ENCODE data around the gene USP37. TPM values are rescaled to one million over a fixed set of nuclear protein-coding genes. Genes with fewer than 3 reads are reported as not detected.

Gene USP37
- total and polyA plus RNA-seq, 2 of the 13 experiments (the other 11 are each of a cell fraction or from before 2014, with no cell fraction given) = 6.5 to 30.6 TPM

DNA sequence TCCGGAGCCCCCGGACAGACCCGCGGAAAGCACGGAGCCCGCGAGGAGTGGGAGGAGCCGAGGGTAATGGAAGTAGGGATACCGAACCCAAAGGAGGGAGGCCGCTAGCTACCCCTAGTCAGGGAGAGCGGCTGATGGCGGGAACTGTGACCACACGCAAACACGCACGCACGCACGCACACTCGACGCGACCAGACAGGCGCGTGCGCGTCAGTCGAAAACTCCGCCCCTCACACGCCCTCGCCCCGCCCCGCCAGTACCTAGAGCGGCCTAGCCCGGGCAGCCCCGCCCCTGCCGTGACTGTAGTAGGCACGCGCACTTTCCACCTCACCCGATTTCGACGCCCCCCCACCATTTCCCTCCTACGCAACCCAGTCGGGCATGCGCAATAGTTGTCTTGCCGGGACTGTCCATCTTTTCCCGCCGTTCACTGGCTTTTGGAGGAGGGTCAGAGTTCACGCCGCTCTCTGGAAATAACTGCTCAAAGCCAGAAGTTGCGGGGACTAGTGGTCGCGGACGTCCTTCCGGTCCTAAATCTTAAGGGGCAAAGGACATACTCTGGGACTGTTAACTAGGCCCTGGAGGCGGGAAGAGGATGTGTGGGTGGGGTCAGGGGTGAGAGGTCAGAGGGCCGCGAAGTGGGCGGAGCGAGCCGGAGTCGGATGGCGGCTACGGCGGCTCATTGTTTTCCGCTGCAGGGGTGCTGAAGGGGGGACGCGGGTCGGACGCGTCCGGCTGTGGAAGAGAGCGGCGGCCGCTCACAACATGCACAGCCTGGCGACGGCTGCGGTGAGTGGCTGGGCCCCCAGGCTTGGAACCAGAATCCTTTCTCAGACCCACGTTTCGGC is at the start of gene USP37, which contains the start of gene CNOT9 (continued):
- peak; percentile 97 for TF ChIP-seq ZNF883 (CRISPR knock-in tag; IDR thresholded peaks at IDR 0.05; ENCODE audit: not compliant biosample characterization)
- TF ChIP-seq, protein P1, sequence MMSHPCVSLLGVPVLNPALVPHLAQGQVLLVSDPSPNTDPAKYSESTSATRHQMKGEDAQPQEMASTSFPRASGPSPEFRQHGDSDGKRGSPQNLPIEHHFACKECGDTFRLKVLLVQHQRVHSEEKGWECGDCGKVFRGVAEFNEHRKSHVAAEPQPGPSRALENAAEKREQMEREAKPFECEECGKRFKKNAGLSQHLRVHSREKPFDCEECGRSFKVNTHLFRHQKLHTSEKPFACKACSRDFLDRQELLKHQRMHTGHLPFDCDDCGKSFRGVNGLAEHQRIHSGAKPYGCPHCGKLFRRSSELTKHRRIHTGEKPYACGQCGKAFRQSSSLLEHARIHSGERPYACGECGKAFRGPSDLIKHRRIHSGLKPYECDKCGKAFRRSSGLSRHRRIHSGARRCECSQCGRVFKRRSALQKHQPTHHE (CRISPR knock-in tag; IDR thresholded peaks at IDR 0.05; ENCODE audit: borderline replicate concordance) = peak; percentile 98
- peak; percentile 96 for TF ChIP-seq TBX2 (CRISPR knock-in tag; IDR thresholded peaks at IDR 0.05; ENCODE audit: borderline replicate concordance)
- TF ChIP-seq MYNN (CRISPR knock-in tag; IDR thresholded peaks at IDR 0.05; ENCODE audit: low read depth) = peak; percentile 58; the same call in 1 of the 2 replicates
- TF ChIP-seq, protein P2, sequence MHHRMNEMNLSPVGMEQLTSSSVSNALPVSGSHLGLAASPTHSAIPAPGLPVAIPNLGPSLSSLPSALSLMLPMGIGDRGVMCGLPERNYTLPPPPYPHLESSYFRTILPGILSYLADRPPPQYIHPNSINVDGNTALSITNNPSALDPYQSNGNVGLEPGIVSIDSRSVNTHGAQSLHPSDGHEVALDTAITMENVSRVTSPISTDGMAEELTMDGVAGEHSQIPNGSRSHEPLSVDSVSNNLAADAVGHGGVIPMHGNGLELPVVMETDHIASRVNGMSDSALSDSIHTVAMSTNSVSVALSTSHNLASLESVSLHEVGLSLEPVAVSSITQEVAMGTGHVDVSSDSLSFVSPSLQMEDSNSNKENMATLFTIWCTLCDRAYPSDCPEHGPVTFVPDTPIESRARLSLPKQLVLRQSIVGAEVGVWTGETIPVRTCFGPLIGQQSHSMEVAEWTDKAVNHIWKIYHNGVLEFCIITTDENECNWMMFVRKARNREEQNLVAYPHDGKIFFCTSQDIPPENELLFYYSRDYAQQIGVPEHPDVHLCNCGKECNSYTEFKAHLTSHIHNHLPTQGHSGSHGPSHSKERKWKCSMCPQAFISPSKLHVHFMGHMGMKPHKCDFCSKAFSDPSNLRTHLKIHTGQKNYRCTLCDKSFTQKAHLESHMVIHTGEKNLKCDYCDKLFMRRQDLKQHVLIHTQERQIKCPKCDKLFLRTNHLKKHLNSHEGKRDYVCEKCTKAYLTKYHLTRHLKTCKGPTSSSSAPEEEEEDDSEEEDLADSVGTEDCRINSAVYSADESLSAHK (CRISPR knock-in tag; IDR thresholded peaks at IDR 0.05; ENCODE audit: borderline replicate concordance) = no peak
- TF ChIP-seq ETV6 (CRISPR knock-in tag; conservative IDR thresholded peaks at IDR 0.05) = 0 out of 2 replicates have a peak, but pooled peaks have one; percentile 9
- TF ChIP-seq FLYWCH1 (CRISPR knock-in tag; IDR thresholded peaks at IDR 0.05) = peak; percentile 57; the same call in 1 of the 2 replicates
- TF ChIP-seq DPF2 (CRISPR knock-in tag; IDR thresholded peaks at IDR 0.05; ENCODE audit: borderline replicate concordance, low read depth) = no peak; the same call in none of the 2 replicates
- TF ChIP-seq REPIN1 (CRISPR knock-in tag; IDR thresholded peaks at IDR 0.05; ENCODE audit: borderline replicate concordance, low read depth) = peak; percentile 99
- TF ChIP-seq CREB1 (IDR thresholded peaks at IDR 0.05) = peak; percentile 90
- peak; percentile 92 for TF ChIP-seq CREB1 (CRISPR knock-in tag; IDR thresholded peaks at IDR 0.05)
- TF ChIP-seq, protein P3, sequence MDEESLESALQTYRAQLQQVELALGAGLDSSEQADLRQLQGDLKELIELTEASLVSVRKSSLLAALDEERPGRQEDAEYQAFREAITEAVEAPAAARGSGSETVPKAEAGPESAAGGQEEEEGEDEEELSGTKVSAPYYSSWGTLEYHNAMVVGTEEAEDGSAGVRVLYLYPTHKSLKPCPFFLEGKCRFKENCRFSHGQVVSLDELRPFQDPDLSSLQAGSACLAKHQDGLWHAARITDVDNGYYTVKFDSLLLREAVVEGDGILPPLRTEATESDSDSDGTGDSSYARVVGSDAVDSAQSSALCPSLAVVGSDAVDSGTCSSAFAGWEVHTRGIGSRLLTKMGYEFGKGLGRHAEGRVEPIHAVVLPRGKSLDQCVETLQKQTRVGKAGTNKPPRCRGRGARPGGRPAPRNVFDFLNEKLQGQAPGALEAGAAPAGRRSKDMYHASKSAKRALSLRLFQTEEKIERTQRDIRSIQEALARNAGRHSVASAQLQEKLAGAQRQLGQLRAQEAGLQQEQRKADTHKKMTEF (CRISPR knock-in tag; IDR thresholded peaks at IDR 0.05) = peak; percentile 86
- TF ChIP-seq ZNF737 (CRISPR knock-in tag; IDR thresholded peaks at IDR 0.05; ENCODE audit: borderline replicate concordance) = no peak
- TF ChIP-seq, protein P4, sequence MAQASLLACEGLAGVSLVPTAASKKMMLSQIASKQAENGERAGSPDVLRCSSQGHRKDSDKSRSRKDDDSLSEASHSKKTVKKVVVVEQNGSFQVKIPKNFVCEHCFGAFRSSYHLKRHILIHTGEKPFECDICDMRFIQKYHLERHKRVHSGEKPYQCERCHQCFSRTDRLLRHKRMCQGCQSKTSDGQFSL (CRISPR knock-in tag; IDR thresholded peaks at IDR 0.05) = peak; percentile 93
- TF ChIP-seq ZNF7 (CRISPR knock-in tag; IDR thresholded peaks at IDR 0.05) = no peak; the same call in 1 of the 2 replicates
- peak; percentile 91 for TF ChIP-seq SRSF1 (optimal IDR thresholded peaks at IDR 0.05; ENCODE audit: low read depth, low read length)
- peak; percentile 92; the same call in 1 of the 2 replicates for TF ChIP-seq ZNF180 (CRISPR knock-in tag; IDR thresholded peaks at IDR 0.05; ENCODE audit: borderline replicate concordance, low read depth)
- TF ChIP-seq, protein P5, sequence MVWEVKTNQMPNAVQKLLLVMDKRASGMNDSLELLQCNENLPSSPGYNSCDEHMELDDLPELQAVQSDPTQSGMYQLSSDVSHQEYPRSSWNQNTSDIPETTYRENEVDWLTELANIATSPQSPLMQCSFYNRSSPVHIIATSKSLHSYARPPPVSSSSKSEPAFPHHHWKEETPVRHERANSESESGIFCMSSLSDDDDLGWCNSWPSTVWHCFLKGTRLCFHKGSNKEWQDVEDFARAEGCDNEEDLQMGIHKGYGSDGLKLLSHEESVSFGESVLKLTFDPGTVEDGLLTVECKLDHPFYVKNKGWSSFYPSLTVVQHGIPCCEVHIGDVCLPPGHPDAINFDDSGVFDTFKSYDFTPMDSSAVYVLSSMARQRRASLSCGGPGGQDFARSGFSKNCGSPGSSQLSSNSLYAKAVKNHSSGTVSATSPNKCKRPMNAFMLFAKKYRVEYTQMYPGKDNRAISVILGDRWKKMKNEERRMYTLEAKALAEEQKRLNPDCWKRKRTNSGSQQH (CRISPR knock-in tag; IDR thresholded peaks at IDR 0.05; ENCODE audit: low read depth) = peak; percentile 71
- TF ChIP-seq EHMT2 (IDR thresholded peaks at IDR 0.05; ENCODE audit: borderline replicate concordance, low read depth, low read length) = no peak; the same call in 1 of the 2 replicates
- TF ChIP-seq CCAR2 (optimal IDR thresholded peaks at IDR 0.05; ENCODE audit: low read depth, low read length) = peak; percentile 88
- peak; percentile 92 for TF ChIP-seq PCBP1 (IDR thresholded peaks at IDR 0.05; ENCODE audit: borderline replicate concordance, low read depth, low read length)

Measured in HepG2 (cell line).